RWPE1 (cell line): ENCODE measurements around the gene SEMA4G.

ENCODE experiments used
- CTCF ChIA-PET: fragments of 350-600 bp; sonication (Branson Sonifier 250); formaldehyde crosslinking; extraction: SDS; loops from one replicate; lab custom pipeline; 2021; lab: Yijun Ruan, JAX
- POLR2A ChIA-PET: fragments of 400-600 bp; formaldehyde crosslinking; extraction: SDS; loops from one replicate; lab custom pipeline; 2020; ENCODE audit warnings: antibody characterized with exemption; ENCODE audit not compliant: low non-redundant PET; lab: Yijun Ruan, JAX
- DNase-seq: peaks from one replicate; pipeline ENCODE4 v3.0.0; 2012; ENCODE audit warnings: low spot score
- H3K27ac ChIP-seq: fragments of 450-650 bp; 2 replicates; pipeline ENCODE4 v1.5.1; 2017
- TF ChIP-seq, protein P1 (sequence below): fragments of 450-650 bp; conservative IDR thresholded peaks from 2 replicates; pipeline ENCODE4 v1.5.1; 2017; ENCODE audit warnings: low read depth, mild to moderate bottlenecking

SEMA4G gene

DNA sequence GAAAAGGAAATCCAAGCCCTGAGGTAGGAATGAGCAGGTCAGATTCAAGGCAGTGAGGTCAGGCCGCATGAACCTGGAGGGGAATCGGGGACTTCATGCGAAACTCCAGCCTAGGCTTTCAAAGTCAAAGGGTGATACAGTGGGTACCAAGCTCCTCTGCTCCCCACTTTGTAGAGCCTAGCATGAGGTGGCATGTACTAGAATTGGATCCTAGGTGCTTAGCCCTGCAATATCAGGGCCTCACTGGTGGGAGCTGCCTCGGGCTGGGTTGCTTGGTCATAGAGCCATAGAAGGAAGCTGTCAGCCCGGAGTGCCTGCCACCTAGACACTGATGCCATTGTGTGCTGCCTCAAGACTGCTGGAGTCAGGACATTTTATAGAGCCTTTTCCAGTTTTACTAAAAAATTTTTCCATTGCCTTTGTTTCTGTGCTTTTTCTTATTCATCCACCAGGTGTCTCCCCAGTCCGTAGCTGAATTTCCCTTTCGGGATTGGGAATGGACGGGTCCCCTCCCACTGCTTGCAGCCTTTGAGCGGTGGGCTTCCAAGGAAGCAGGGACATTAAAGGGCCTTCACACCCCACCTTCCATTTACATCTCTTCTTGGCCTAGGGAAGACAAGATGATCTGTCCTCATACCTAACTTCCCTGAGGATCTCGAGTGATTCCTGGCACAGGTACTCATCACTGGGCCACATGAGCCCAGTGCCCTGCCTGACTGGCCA lies 24.8 kb downstream of the SEMA4G start:
- peak overlapping the region; percentile 99 for H3K27ac ChIP-seq
- TF ChIP-seq, protein P1, sequence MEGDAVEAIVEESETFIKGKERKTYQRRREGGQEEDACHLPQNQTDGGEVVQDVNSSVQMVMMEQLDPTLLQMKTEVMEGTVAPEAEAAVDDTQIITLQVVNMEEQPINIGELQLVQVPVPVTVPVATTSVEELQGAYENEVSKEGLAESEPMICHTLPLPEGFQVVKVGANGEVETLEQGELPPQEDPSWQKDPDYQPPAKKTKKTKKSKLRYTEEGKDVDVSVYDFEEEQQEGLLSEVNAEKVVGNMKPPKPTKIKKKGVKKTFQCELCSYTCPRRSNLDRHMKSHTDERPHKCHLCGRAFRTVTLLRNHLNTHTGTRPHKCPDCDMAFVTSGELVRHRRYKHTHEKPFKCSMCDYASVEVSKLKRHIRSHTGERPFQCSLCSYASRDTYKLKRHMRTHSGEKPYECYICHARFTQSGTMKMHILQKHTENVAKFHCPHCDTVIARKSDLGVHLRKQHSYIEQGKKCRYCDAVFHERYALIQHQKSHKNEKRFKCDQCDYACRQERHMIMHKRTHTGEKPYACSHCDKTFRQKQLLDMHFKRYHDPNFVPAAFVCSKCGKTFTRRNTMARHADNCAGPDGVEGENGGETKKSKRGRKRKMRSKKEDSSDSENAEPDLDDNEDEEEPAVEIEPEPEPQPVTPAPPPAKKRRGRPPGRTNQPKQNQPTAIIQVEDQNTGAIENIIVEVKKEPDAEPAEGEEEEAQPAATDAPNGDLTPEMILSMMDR = peak; percentile 75
- CTCF ChIA-PET = interaction anchor here (0.6 to 6.1 kb wide), 12 partner anchors 8 to 914 kb away, joined by 3 to 48 read pairs (median 4); no protein-coding TSS in a partner anchor
- DNase-seq = no peak
- POLR2A ChIA-PET = no interaction called here

DNA sequence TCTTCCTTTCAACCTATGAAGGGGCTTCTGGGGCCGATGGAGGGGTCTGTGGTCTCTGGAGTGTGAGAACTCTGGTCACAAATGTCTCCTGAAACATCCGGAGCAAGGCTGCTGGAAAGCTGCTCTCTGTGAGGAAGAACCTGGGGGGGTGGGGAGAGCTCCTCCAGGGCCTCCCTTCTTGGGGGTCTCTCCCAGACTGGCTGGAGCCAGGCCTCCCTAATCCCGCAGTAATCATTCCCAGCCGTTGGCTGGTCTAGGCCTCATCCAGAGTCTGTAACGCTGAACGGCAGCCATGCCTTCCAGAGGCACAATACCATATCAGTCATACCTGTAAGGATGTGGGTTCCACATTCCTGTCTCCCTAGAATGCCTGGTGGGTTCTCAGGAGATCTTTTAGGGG lies 25.9 kb downstream of the SEMA4G start:
- POLR2A ChIA-PET = no interaction called here
- DNase-seq = no peak
- TF ChIP-seq, protein P1 = no peak
- CTCF ChIA-PET = interaction anchor here (2.6 to 6.1 kb wide), 3 partner anchors 12 to 20 kb away, joined by 11 to 48 read pairs (median 19); no protein-coding TSS in a partner anchor
- peak overlapping the region; percentile 99 for H3K27ac ChIP-seq

DNA sequence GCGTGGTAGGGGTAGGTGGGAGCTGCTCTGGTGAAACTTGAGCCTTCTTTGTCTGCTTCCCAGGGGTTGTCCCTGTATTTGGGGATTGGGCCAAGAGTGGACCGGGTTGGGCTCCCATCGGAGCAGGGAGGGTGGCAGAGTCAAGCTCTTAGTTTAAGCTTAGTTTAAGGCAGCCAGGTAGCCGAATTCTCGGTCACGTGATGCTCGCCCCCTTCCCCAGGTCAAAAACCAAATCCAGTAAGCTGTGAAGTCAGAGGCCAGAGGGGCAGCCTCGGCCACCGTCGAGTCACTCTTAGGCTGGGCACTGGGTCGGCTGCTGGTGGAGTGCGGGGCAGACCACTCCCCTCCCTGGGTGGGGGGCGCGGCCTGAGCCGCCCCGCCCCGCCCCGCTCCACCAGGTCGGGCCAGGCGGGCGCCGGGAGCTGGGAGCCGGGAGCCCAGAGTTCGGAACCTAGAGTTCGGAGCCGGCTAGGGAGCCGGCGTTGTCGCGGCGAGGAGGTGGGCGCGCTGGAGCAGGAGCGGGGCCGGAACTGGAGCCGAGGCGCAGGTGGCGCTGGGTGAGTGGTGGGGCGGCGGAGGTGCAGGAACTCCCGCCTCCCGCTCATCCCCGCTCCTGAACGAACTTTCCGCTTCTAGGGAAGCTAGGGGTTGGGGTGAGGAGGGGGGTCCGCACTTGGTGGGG lies 27.5 kb downstream of the SEMA4G start:
- peak; percentile 64 for DNase-seq
- H3K27ac ChIP-seq = peak overlapping the region; percentile 99
- TF ChIP-seq, protein P1 = no peak
- ChIA-PET CTCF (interaction anchor here (0.6 to 3.6 kb wide), 21 partner anchors 8 to 1732 kb away, joined by 3 to 57 read pairs (median 4); partner anchors contain the start of gene TWNK), POLR2A (interaction anchor here (0.5 to 0.6 kb wide), 2 partner anchors 8 to 436 kb away, joined by 3 read pairs; no protein-coding TSS in a partner anchor)

DNA sequence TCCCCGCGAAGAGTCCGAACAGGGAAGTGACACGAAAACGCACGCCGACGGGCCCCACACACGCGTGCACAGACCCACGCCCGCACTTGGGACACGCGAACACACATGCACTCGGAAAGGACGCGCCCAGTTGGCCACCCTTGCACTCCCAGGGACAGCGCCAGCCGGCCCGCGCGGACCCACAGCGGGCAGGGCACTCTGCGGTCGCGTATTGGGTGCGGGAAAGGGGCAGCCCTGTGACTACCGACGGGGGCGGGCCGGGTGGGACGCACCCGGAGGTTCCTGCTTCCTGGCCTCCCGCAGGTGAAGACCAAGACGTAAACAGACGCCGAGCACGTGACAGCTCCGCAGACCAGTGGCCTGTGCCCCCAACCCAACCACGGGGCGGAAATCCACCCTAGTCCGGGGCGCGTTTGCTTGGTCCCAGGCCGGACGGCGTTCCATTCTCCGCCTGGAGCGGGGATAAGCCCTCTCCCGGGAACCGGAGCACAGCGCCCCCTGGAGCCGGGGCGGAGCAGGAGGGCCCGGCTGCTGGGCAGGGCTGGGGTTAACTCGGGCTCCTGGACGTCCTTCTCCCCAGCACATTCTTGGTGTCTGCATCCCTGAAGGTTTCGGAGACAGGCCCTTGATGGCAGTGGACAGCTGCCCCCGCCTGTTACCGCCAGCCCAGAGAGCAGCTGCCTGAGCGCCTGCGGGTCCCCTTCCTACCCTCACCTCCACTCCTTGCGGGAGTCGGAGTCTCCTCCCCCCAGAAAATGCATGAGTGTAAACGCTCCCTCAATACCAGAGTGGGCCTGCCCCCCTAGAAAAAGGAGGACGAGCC lies 28.3 kb downstream of the SEMA4G start:
- POLR2A ChIA-PET = interaction anchor here (0.5 to 1.2 kb wide), 6 partner anchors 8 to 436 kb away, joined by 3 to 7 read pairs (median 3); no protein-coding TSS in a partner anchor
- TF ChIP-seq, protein P1 = peak; percentile 90
- DNase-seq = peak; percentile 89
- H3K27ac ChIP-seq = peak overlapping the region; percentile 99
- CTCF ChIA-PET = interaction anchor here (0.6 to 3.6 kb wide), 20 partner anchors 9 to 1115 kb away, joined by 3 to 57 read pairs (median 4); partner anchors contain the start of gene TWNK

DNA sequence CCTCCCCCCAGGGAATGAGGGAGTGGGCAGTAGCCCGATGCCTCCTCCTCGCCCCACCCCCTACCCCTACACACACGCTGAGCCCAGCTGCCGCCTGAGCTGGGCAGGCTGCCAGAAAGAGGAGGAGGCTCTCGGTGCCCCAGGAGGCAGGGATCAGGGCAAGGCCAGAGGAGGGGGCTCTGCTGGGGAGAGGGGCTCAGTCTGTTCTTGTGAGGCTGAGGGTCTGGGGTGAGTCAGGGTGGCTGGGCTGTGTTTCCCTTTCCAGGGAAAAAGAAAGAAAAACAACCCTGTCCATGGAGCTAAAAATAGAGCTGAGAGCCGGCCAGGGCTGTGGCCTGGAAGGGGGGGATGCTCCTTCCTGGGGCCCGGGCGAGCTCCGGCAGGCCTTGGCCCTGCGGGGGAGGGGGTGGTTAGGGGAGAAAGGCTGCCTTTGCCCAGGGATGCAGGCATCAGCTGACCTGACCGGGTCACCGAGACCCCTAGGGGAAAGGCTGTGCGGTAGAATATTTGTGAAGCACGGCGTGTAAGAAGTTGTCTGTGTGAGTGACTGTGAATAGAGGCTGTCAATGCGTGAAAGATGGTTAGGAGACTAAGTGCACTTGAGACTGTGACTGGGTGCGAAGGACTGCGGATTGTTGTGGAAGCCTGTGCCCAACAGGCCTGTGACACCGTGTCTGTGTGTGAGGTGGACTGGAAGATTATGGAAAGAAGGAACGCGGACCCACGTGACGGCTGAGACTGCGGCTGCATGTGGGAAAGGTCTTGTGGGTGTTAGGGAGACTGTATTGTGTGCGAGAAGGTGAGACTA lies 29.1 kb downstream of the SEMA4G start:
- peak; percentile 94 for DNase-seq
- TF ChIP-seq, protein P1 = no peak
- ChIA-PET POLR2A (interaction anchor here (0.5 to 1.2 kb wide), 6 partner anchors 8 to 45 kb away, joined by 3 to 7 read pairs (median 3); no protein-coding TSS in a partner anchor), CTCF (interaction anchor here (0.6 to 3.6 kb wide), 17 partner anchors 10 to 1115 kb away, joined by 3 to 57 read pairs (median 5); partner anchors contain the start of genes PDZD7, SFXN3 and TWNK)
- H3K27ac ChIP-seq = peak overlapping the region; percentile 99
